Glomerular visceral epithelial cell (primary cell): ENCODE measurements around the gene RPS28.
"Not testable (repeated sequence)": the region's sequence is repeated elsewhere in the genome, so short reads cannot be mapped to it uniquely, and the experiment has no call there.

ENCODE experiments used
- DNase-seq: peaks from one replicate; pipeline ENCODE4 v3.0.0-alpha.2; 2016; ENCODE audit errors: extremely low spot score

RPS28 gene

DNA sequence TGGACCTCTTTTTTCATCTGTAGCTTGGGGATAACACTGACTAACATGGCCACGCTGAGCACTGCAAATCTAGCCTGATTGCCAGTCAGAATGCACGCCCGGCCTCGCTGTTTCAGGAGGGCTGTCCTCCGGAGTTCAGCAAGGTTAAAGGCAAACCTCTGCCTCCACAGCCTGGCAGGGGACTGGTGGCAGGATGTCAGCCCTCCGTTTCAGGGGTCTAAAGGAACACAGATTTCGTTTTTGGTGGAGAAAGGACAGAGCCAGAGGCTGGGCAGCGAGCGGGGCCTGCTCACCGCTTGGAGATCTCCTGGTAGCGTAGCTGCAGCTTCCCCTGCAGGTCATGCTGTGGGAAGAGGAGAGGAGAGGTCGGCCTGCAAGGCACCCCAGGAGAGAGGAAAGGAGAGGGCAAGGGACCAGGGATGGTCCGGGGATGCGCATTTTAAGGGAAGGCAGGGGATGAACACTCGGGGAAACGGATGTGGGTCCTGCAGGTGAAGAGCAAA lies 681 bp upstream of the RPS28 start:
- no peak for DNase-seq

DNA sequence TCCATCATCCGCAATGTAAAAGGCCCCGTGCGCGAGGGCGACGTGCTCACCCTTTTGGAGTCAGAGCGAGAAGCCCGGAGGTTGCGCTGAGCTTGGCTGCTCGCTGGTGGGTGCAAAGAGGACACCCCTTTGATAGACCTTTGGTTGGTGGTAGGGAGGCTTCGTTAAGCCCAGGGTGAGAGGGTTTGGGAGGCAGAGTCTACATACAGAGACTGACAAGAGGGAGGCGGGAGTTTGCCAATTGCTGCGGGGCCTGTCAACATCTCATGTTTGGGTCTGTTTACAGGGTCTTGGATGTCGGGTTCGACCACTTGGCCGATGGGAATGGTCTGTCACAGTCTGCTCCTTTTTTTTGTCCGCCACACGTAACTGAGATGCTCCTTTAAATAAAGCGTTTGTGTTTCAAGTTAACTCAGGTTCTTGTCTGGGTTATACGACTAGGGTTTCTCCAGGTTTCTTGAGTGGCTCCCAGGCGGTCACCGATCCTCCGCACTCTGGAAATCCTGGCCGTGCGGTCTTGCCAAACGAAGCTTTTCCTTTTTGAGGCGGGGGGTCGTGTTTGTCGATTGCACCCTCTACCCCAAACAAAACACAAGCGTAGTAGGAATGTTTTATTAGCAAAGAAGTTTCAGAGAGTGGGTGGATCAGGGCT lies 816 bp downstream of the RPS28 start:
- DNase-seq, result no peak

DNA sequence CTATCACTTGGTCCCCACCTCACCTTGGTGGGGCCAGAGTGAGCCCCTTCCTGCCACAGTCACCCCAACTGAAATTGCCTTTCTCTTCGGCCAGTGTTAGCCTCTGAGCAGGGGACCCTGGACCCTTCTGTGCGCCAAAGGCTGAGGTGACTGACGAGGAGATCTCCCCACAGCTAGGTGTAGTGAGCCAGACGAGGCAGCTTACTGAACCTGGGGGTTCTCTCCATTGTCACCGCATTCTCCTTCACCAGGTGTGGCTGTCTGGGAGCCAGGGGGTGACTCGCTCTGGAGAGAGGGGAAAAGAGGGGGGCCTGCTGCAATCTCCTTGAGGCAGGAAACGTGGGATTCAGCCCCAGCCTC lies 1.3 kb downstream of the RPS28 start:
- DNase-seq, result no peak

DNA sequence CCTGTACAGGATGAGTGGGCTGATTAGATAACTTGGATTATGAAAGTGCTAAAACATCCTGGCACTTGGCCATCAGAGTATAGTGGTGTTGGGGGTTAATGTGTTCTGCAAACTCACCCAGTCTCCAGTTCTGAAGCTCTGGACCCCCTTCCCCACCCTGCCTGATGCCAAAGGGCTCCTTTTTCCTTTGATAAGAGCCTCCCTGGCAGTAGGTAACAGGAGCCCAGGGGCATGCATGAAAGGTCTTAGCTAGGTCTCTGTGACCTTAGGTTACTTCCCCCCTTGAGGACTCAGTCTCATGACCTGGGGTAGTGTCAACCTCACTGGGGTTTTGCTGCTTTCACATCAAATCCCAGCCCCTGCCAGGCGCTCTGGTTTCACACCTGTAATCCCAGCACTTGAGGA lies 2.5 kb downstream of the RPS28 start:
- DNase-seq, result no peak

DNA sequence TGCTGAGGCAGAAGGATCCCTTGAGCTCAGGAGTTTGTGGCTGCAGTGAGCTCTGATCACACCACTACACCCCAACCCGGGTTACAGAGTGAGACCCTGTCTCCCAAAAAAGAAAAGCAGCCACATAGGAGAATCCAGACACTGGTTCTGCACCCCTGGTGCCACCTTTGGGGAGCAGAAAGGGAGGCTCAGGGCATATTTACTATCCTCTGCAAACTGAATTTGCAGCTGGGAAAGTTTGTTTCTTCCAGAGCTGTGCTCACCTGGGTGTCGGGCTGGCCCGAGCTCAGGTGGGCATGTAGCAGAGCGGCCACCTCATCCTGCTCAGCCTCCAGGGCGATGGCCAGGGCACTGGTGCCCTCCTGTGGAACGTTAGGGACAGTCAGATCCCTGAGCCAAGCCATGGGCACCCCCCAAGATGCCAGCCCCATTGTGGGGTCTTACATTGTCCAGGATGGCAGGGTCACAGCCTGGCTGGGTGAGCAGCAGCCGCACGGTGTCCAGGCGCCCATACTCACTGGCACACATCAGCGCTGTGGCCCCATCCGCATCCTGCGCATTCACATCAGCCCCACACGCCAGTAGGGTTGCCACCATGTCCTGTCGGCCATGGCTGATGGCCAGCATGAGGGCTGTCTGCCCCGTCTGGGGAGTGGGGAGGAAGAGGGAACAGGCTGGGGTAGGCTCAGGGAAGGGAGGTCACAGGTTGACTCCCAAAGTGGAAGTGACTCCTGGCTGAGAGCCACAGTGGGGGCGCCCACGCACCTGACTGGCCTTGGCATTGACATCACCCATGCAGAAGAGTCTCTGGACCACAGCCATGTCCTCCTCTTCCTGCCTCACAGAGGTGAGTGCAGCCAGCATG lies 3.1 kb downstream of the RPS28 start:
- no peak for DNase-seq

DNA sequence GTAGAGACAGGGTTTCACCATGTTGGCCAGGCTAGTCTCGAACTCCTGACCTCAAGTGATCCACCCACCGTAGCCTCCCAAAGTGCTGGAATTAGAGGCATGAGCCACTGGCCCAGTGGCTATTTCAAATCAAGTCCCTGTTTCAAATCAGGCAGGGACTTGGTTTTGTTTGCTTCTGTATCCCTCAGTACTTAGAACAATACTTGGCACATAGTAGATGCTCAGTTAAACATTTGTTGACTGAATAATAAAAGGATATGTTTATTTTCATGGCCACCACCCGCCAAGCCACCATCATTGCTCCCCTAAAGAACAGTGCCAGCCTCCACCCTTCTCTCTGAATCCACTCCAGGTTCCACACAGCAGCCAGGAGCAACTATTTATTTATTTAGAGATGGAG lies 4.2 kb downstream of the RPS28 start:
- DNase-seq, result no peak

DNA sequence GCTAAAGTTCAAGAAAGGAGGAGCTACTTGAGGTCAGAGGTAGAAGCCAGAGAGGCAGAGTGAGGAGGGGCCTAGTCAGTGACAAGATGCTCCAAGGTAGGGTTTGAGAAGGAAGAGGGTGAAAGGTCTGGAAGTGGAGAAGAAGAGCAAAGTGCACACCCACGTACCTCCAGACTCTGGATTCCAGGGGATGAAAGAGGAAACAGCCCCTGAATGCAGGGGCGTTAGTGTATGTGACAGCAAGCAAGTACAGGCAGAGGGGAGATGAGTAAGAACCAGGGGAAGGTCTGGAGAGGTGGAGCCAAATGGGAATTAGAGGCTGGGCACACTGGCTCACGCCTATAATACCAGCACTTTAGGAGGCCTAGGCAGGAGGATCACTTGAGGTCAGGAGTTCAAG lies 8.7 kb downstream of the RPS28 start:
- DNase-seq, result no peak

DNA sequence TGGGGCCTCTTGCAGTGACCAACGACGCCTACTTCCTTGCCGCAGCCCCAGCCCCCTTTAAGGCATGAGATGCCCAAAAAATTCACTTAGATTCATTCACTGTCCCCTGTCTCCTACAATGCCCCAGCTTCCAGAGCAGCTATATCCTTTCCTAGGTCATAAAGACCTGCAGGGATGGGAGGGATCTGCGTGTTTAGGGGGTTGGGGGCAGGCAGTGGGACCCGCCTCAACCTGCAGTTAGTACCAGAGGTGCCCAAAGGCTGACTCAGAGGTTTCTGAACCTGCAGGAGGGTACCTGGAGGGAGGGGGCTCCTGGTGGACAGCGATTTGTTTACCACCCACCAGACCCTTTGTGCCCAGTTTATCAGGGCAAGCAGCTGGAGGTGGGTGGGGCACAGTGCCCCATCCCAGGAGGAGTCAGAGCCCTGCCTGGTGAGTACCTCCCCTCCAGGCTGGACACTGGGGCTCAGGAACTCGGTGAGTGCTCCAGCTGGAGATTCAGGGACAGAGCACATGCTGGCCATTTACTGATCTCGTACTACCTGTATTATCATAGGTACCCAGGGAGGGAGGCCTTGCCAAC lies 10.1 kb downstream of the RPS28 start:
- no peak for DNase-seq

DNA sequence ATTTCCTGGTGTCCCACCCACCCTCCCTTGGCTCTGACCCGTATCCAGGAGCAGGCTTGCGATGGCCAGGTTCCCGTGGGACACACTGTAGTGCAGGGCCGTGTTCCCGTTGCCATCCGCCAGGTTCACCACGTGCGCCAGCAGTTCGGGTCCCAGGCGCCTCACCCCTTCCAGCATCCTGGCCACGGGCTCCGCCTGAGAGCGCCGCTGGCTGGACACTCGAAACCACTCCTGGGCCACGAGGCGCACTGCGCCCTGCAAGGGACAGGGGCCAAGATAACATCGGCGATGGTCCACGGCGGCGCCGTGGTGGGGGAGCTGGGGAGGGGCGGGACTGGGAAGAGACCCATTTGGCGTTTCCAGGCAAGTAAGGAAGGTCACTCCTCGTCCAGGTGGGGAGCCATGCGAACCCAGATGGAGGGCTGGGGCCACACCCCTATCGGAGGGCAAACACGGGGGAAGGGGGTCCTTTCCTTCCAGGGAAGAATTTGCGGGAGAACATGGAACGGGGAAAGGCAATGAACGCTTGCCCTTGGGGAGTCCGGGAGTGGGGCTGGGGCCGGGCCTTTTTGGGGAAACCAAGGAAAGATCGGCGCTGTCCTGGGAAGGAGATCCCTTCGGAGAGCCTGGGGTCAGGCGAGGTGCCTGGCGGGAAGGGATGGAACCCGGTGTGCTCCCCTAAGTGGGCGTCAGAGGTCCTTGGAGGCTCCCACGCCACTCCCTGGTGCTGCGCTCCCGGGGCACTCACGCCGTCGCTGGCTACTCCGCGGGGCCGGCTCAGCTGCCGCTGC lies 11.9 kb downstream of the RPS28 start:
- DNase-seq, result no peak

DNA sequence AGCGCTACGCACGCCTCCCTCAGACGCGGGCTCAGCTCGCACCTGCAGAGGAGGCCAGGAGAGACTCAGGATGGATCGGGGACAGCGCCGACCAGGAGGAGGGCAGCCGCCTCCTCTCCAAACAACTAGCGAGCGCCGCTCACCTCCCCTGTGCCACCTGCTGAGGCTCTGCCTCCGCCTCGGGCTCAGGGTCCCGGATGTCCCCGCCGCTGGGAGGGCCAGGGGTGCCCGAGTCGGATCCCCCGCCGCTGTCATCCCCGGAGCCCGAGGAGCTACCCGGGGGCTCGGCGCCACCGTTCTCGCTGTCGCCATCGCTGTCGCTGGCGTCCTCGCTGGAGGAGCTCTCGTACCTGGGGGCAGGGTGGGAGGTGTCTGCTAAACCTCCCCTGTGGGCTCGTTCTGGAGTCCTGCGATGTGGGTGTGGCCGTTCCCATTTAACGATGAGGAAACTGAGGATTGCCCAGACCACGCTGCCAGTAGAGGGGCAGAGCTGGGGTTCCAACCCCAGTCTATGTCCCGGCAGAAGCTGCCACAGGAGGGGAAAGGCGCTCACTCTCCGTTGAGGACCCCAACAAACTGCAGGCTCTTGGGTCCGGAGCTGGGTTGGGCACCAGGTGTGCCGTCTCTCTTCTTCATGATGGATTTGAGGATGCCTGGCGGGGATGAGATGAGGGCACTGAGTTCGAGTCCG lies 12.6 kb downstream of the RPS28 start:
- no peak for DNase-seq

DNA sequence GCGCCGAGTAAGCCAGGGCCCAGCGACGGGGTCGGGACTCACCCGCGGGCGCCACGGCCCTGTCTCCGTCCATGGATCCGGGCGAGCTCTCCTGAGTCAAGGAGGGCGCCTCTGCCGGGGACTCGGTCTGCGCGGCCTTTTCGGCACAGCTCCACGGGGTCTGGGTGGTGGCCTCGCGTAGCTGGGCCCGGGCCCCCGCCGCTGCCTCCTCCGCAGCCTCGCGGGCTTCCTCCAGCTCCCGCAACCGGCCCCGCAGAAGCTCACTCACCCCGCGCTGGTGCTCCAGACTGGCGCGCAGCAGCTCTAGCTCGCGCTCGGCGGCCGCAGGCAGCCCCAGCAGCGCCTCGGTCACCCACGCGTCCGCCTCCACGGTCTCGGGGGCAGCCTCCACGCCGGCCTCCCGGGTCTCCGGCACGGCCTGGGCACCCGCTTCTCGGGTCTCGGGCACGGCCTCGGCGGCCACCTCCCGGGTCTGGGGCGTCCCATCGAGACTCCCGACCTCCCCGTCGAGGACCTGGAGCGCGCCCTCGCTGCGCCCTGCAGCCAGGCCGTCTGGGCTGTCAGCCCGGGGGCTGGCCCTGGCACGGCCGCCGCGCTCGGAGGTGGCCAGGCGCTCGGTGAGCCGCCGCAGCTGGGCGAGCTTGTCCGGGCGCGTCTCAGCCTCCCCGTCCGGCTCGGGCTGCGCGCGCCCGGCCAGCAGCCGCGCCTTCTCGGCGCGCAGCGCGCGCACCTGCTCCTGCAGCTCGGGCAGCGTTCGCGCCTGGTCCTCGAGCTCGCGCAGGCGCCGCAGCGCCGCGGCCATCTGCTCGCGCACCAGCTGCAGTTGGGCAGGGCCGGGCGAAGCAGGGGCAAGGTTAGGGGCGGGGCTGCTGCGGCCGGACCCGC lies 13.4 kb downstream of the RPS28 start:
- peak; percentile 78 for DNase-seq

DNA sequence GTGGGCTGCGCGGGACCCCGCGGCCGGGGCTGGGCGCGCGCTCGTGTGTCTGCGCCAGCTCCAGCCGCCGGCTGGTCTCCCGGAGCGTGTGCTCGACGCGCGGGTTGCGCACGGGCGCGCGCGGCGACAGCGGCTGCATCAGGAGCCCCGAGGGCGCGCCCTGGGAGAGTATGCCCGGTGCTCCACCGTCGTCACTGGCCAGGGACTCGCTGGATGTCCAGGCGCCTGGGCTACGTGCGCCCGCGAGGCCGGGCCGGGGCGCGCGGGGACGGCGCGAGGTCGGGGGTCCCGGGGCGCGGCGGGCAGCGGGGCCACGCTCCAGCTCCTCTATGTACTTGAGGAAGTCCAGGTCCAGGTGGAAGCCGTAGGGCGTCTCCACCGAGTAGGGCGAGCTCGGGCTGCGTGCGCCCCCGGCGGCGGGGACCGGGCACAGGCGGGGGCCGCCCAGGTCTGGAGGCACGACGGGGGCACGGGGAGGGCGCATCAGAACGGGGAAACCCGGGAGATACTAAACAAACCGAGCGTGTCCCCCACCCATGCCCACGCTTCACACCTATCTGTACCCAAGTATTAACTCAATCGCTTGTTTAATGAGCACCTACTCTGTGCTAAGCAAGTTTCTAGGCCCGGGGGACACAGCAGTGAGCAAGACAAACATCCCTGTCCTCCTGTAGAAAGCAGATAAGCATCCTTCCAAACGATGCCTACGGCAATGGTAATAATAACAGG lies 14.2 kb downstream of the RPS28 start:
- DNase-seq, result no peak

DNA sequence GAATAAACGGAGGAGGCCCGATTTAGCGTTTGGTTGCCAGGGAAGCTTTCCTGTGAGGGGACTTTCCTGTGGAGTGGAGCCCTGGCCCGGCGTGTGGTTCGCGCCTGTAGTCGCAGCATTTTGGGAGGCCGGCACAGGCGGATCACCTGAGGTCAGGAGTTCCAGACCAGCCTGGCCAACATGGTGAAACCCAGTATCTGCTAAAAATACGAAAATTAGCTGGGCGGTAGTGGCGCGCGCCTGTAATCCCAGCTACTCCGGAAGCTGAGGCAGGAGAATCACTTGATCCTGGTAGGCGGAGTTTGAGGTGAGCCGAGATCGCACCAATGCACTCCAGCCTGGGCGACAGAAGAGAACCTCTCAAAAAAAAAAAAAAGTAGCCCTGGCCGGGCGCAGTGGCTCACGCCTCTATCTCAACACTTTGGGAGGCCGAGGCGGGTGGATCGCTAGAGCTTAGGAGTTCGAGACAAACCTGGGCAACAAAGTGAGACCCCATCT lies 14.8 kb downstream of the RPS28 start:
- DNase-seq, result no peak

DNA sequence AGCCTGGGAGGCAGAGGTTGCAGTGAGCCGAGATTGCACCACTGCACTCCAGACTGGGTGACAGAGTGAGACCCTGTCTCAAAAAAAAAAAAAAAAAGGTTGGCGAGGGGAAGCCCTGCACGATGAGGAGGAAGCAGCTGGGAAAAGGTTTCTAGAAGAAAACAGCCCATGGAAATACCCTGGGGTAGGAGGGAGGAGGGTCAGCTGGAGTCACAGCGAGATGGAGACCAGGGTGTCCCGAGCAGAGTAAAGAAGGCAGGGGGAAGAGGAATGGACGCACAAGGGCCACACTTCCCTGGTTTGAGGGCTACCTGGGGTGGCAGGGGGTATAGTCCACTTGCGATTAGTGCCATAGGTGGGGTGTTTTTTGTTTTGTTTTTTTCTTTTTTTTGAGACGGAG lies 15.4 kb downstream of the RPS28 start:
- no peak for DNase-seq

DNA sequence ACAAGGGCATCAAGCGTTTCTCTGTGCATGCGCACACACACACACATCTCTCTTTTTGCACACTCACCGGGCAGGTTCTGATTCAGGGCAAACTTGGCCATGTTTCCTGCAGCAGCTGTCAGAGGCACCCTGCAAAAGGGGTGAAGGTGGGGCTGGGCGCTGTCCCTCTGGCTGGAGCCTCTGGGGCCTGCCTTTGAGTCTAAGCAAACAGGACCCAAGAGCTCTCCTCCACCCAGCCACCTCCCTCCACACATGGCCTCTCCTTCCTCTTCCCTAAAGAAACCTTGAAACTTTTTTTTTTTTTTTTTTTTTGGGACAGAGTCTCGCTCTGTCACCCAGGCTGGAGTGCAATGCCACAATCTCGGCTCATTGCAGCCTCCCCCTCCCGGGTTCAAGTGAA lies 16.4 kb downstream of the RPS28 start:
- no peak for DNase-seq

DNA sequence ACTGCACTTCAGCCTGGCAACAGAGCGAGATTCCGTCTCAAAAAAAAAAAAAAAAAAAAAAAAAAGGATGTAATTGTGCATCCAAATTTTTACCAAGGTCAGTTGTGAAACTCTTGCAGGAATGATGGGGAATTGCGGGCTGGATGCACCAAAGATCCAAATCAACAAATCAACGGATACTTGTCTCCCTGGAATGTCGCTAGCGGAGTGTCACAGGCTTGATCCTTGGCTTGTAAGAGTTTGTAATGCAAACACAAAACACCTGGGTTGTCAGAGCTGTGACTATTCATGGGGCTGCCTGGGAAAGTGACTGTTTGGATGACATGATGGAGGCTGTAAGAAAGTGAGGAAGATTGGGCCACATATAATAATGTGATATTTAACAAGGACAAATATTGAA lies 17.5 kb downstream of the RPS28 start:
- no peak for DNase-seq

DNA sequence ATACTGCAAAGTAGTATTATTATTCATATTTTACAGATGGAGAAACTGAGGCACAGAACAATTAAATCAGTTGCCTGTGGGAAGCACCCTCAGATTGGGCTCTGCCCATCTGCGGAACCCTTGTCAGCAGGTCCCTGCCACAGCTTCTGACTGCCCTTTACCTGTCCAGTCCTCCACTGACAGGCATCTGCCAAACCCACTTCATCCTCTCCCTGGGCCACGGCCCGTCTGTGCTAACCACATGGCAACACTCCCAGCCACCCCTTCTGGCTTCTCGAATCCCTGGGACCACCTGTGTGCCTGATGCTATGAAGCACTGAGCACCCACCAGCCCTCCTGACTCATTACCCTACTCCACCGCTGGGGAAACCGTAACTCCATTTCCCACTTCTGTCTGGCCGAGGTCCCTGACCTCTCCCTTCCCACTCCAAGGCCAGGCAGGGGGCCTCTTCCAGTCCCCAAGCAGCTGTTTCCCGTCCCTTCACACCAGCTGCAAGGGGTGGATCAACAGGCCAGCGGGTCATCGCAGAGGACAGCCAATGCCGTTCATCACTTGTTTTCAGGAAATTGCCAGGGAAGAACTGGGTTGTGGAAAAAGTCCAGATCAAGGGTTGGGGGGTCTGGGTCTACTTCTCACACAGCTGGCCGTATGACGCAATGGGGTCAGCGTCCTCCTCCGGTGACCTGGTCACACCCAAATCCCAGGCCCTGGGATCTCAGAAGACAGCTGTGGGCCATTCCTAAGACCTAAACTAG lies 19.2 kb downstream of the RPS28 start:
- no peak for DNase-seq

DNA sequence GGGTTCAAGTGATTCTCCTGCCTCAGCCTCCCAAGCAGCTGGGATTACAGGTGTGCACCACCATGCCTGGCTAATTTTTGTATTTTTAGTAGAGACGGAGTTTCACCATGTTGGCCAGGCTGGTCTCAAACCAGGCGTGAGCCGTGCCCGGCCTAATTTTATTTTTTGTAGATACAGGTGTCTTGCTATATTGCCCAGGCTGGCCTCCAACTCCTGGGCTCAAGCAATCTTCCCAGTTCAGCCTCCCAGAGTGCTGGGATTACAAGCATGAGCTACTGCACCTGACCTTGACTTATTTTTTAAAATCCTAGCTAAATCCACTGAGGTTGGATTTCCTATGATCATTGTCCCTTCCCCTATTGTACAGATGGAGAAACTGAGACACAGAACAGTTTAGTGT lies 20.2 kb downstream of the RPS28 start:
- not testable (repeated sequence) for DNase-seq

DNA sequence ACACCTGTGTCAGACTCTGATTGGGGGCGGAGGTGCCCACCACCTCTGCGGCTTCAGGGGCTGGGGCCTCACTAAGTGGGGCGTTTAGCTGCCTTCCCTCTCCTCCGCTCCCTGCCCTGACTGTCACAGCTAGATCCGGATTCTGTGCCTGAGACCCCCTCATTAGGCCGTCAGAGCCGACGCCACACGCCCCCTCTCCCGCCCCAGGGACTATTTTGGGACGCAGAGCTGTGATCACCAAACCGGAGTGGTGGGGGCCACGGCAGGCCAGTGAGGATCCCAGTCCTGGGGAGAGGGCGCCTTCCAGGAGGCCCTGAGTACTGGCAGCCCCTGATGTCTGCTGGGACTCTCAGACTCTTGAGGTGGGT lies 21.0 kb downstream of the RPS28 start:
- no peak for DNase-seq
